Measurements from ENCODE around the gene IHH. TPM values are rescaled to one million over a fixed set of nuclear protein-coding genes. Genes with fewer than 3 reads are reported as not detected.

IHH gene
- total RNA-seq, 2 experiments from 2014 or later: not detected

DNA sequence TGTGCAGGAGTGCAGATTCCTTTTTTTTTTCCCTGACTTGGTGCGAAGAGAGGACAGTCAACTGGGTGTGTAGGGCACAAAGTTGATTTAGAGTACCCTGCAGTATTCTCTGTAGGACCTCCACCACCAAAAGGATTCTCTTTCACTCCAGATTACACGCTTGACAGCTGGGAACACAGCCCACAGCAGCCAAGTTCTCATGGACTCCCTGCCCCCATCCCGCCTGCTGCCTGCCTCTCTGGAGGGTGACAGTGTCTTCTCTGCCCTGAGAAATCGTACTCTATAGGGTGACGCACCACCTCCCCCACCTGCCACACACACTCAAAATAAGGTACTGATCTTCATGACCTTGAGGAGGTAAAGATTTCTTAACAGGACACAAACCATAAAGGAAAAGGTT lies 26.6 kb upstream of the IHH start:
- peaks cover 7% of the 10 kb centered on the region for H3K4me1 Mint-ChIP-seq
- H3K36me3 Mint-ChIP-seq (ENCODE audit: low read depth): peaks cover 3% of the 10 kb centered on the region
- no peak for DNase-seq
- no peak overlapping the region for H3K27ac Mint-ChIP-seq
- ChIA-PET POLR2A (no interaction called here), CTCF (interaction anchor here (0.9 to 4.0 kb wide), 6 partner anchors 12 to 32 kb away, joined by 3 to 14 read pairs (median 4); no protein-coding TSS in a partner anchor)
- H3K4me3 Mint-ChIP-seq: no peak overlapping the region
- no peaks in the 10 kb centered on the region for H3K27me3 Mint-ChIP-seq
- H3K9me3 Mint-ChIP-seq: no peaks in the 10 kb centered on the region

GRCh38 chr2:219086196-219086595 lies 25.5 kb upstream of the IHH start:
- CTCF ChIA-PET: interaction anchor here (0.6 to 4.0 kb wide), 3 partner anchors 14 to 146 kb away, joined by 3 to 14 read pairs (median 3); no protein-coding TSS in a partner anchor
- Mint-ChIP-seq H3K27ac (no peak overlapping the region), H3K4me1 (peaks cover 7% of the 10 kb centered on the region), H3K4me3 (no peak overlapping the region), H3K9me3 (no peaks in the 10 kb centered on the region), H3K27me3 (no peaks in the 10 kb centered on the region), H3K36me3 (ENCODE audit: low read depth) (peaks cover 3% of the 10 kb centered on the region)
- POLR2A ChIA-PET: no interaction called here
- DNase-seq: no peak

- no peak for DNase-seq
- H3K4me1 Mint-ChIP-seq: peaks cover 7% of the 10 kb centered on the region
- peaks cover 3% of the 10 kb centered on the region for H3K36me3 Mint-ChIP-seq (ENCODE audit: low read depth)
- no peak overlapping the region for H3K4me3 Mint-ChIP-seq
- no peak overlapping the region for H3K27ac Mint-ChIP-seq
- ChIA-PET CTCF (interaction anchor here (0.6 to 1.6 kb wide), 8 partner anchors 10 to 194 kb away, joined by 3 to 7 read pairs (median 4); no protein-coding TSS in a partner anchor), POLR2A (no interaction called here)
- no peaks in the 10 kb centered on the region for H3K27me3 Mint-ChIP-seq
- no peaks in the 10 kb centered on the region for H3K9me3 Mint-ChIP-seq
Measured at GRCh38 chr2:219084791-219085190, 24.1 kb upstream of the IHH start.

DNA sequence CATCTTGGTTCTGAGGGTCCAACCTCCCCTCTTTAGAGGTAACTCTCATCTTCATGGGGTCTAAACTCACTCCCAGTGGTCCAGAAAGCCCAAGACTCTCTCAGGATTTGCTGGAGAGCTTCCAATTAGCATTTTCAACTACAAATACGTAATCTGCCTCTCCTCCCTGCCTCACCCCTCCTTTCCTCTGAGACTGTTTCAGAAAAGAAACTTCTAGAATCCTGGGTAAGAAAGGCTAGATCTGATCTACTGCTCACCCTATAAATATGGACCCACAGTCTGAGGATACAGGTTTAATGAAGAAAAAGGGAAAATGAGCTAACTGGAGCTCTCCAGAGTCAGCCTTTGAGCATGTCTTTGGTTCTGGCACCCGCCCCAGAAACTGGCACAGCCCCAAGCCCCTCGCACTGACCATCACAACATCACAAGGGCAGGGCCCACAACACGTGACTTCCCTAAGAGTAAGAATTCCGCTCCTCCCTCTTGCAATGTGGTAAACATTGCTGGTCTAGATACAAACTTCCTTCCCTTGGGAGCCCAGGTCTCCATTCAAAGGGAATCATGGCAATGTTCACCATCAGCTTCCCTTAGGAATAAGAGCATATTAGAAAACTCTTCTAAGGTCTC lies 21.7 kb upstream of the IHH start:
- no peaks in the 10 kb centered on the region for H3K36me3 Mint-ChIP-seq (ENCODE audit: low read depth)
- no peak overlapping the region for H3K4me3 Mint-ChIP-seq
- peaks cover 7% of the 10 kb centered on the region for H3K4me1 Mint-ChIP-seq
- DNase-seq: no peak
- no peaks in the 10 kb centered on the region for H3K27me3 Mint-ChIP-seq
- POLR2A ChIA-PET: no interaction called here
- no peaks in the 10 kb centered on the region for H3K9me3 Mint-ChIP-seq
- CTCF ChIA-PET: interaction anchor here (1.0 to 1.3 kb wide), 3 partner anchors 21 to 72 kb away, joined by 3 read pairs; no protein-coding TSS in a partner anchor
- no peak overlapping the region for H3K27ac Mint-ChIP-seq

DNA sequence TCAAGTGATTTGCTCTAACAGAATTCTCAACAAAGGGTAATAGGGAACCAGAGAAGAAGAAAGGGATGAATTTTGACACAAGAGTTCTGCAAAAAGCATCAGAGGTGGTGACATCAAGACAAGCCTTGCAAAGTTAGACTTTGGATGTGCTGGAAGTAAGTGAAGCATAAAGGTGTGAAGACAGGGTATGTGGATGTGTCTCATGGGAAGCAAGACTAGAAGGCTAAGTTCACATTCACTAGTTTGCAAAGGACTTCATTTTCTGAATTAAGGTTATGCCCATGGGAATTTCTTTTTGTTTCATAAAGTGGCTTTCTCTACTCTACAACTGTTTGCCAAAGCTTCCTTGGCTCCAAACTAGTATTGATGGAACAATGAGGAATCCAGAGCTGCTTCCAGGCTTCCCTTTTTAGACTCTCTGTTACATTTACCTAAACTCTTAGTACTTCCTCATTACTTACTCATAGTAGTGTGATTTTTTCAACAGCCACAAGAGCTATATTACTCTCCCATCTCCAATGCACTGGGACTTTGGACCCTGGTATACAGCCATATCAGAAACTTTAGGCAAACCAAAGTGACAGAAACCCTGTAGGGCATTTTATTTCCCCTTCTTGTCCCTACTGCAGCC lies 21.1 kb upstream of the IHH start:
- Mint-ChIP-seq H3K4me3 (no peak overlapping the region), H3K4me1 (peaks cover 7% of the 10 kb centered on the region), H3K9me3 (no peaks in the 10 kb centered on the region), H3K36me3 (ENCODE audit: low read depth) (no peaks in the 10 kb centered on the region), H3K27ac (no peak overlapping the region), H3K27me3 (no peaks in the 10 kb centered on the region)
- CTCF ChIA-PET: interaction anchor here (1.0 to 2.3 kb wide), 3 partner anchors 22 to 73 kb away, joined by 3 to 7 read pairs (median 3); no protein-coding TSS in a partner anchor
- no peak for DNase-seq
- POLR2A ChIA-PET: no interaction called here

DNA sequence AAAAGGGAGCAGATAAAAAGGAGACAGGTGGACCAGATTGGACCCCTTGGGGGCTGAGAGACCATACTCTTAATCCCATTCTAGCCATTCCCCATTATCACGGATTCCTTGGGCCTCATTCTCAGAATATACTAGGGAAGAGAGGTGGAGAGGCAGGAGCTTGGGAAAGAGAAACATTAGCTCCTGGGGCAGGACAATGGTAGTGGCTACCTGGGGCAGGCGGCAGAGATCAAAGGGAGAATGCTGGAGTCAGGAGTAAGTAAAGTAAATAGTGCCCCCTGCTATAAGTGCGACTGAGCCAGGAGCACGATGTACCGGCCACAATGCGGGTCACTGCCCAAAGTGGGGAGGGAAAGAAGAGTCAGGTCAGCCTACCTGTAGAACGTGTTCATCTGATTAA lies 20.4 kb upstream of the IHH start:
- Mint-ChIP-seq H3K36me3 (ENCODE audit: low read depth) (no peaks in the 10 kb centered on the region), H3K27ac (no peak overlapping the region), H3K27me3 (no peaks in the 10 kb centered on the region), H3K4me1 (peaks cover 7% of the 10 kb centered on the region), H3K9me3 (no peaks in the 10 kb centered on the region), H3K4me3 (no peak overlapping the region)
- ChIA-PET POLR2A (interaction anchor here (0.9 kb wide), 1 partner anchor 22 kb away, joined by 4 read pairs; no protein-coding TSS in a partner anchor), CTCF (interaction anchor here (1.0 to 2.3 kb wide), 5 partner anchors 9 to 49 kb away, joined by 3 to 8 read pairs (median 6); no protein-coding TSS in a partner anchor)
- no peak for DNase-seq

- ChIA-PET POLR2A (no interaction called here), CTCF (interaction anchor here (1.4 to 2.3 kb wide), 4 partner anchors 9 to 50 kb away, joined by 5 to 8 read pairs (median 6); no protein-coding TSS in a partner anchor)
- H3K27ac Mint-ChIP-seq: no peak overlapping the region
- no peak overlapping the region for H3K4me3 Mint-ChIP-seq
- H3K9me3 Mint-ChIP-seq: no peaks in the 10 kb centered on the region
- DNase-seq: no peak
- H3K36me3 Mint-ChIP-seq (ENCODE audit: low read depth): no peaks in the 10 kb centered on the region
- no peaks in the 10 kb centered on the region for H3K4me1 Mint-ChIP-seq
- no peaks in the 10 kb centered on the region for H3K27me3 Mint-ChIP-seq
Measured at GRCh38 chr2:219079417-219079816, 18.7 kb upstream of the IHH start.

DNA sequence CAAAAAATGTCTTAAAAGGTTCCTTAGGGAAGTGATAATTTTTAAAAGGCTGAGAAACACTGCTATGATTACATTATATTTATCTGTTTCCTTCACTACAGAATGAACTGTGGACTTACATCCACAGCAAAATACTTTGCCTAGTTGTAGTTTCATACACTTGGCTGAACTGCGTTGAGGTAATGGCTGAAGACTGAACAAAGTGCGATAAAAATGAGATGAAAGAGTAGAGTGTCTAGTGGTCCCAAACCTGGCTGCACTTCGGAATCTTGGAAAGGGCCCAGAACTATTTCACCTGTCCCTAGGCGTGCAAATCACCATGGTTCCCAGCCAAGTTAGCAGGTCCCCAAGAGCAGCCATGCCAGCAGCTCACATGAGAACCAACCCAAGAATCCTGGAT lies 18.2 kb upstream of the IHH start:
- ChIA-PET CTCF (interaction anchor here (2.0 kb wide), 2 partner anchors 25 to 49 kb away, joined by 5 to 8 read pairs; no protein-coding TSS in a partner anchor), POLR2A (no interaction called here)
- no peaks in the 10 kb centered on the region for H3K4me1 Mint-ChIP-seq
- H3K27ac Mint-ChIP-seq: no peak overlapping the region
- no peaks in the 10 kb centered on the region for H3K36me3 Mint-ChIP-seq (ENCODE audit: low read depth)
- no peaks in the 10 kb centered on the region for H3K27me3 Mint-ChIP-seq
- H3K9me3 Mint-ChIP-seq: no peaks in the 10 kb centered on the region
- no peak overlapping the region for H3K4me3 Mint-ChIP-seq
- no peak for DNase-seq

DNA sequence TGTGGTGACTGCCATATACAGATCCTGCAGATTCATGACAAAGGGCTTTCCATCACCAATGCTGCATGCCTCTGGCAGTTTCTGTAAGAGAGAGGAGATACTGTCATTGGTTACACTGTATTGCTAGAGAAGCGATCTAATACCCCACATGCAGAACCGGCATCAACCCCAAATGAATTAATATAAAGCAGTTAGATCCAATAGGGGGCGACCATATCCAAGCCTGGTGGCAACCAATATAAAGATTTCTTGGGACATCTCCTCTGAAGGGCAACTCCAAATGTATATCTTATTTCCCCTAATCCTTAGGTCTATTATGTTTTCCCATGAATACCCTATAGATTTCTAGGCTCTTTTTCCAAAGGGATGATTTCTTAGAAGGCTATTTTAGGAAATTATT lies 17.4 kb upstream of the IHH start:
- no peak overlapping the region for H3K4me3 Mint-ChIP-seq
- CTCF ChIA-PET: no interaction called here
- no peak overlapping the region for H3K27ac Mint-ChIP-seq

DNA sequence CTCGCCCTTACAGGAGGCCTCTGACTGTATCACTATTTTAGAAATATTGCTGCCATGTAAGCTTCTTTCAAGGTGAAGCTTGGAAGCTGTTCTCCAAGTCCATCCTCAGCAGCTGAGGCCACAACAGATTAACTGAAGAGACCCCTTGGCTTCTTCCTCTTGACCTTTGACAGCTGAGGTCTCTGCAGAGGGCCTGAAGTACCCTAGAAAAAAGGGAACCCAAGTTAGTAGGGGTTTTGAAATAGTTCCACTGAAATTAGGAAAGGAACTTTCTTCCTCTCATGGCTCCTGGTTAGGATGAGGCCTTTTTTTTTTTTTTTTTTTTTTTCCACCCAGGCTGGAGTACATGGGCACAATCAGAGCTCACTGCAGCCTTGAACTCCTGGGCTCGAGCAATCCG lies 15.5 kb upstream of the IHH start:
- Mint-ChIP-seq H3K4me3 (no peak overlapping the region), H3K9me3 (no peaks in the 10 kb centered on the region), H3K27ac (no peak overlapping the region), H3K36me3 (ENCODE audit: low read depth) (no peaks in the 10 kb centered on the region), H3K4me1 (no peaks in the 10 kb centered on the region), H3K27me3 (no peaks in the 10 kb centered on the region)
- ChIA-PET CTCF (interaction anchor here (0.6 to 4.5 kb wide), 7 partner anchors 12 to 220 kb away, joined by 3 to 28 read pairs (median 5); no protein-coding TSS in a partner anchor), POLR2A (no interaction called here)
- DNase-seq: no peak

More for the DNA sequence above, 17.4 kb upstream of the IHH start:
- no peak for DNase-seq
- Mint-ChIP-seq H3K27me3 (no peaks in the 10 kb centered on the region), H3K36me3 (ENCODE audit: low read depth) (no peaks in the 10 kb centered on the region), H3K9me3 (no peaks in the 10 kb centered on the region), H3K4me1 (no peaks in the 10 kb centered on the region)
- POLR2A ChIA-PET: no interaction called here

- Mint-ChIP-seq H3K27me3 (no peaks in the 10 kb centered on the region), H3K27ac (no peak overlapping the region), H3K9me3 (no peaks in the 10 kb centered on the region), H3K36me3 (ENCODE audit: low read depth) (no peaks in the 10 kb centered on the region), H3K4me3 (no peak overlapping the region), H3K4me1 (no peaks in the 10 kb centered on the region)
- ChIA-PET CTCF (interaction anchor here (0.8 to 4.5 kb wide), 17 partner anchors 10 to 227 kb away, joined by 3 to 28 read pairs (median 5); partner anchors contain the start of gene IHH), POLR2A (interaction anchor here (1.0 kb wide), 1 partner anchor 10 kb away, joined by 3 read pairs; no protein-coding TSS in a partner anchor)
- DNase-seq: no peak
Measured at GRCh38 chr2:219073413-219074129, 12.8 kb upstream of the IHH start.

- CTCF ChIA-PET: interaction anchor here (0.8 to 4.5 kb wide), 22 partner anchors 8 to 227 kb away, joined by 3 to 28 read pairs (median 4); partner anchors contain the start of gene IHH
- H3K4me1 Mint-ChIP-seq: no peaks in the 10 kb centered on the region
- no peak overlapping the region for H3K4me3 Mint-ChIP-seq
- H3K27ac Mint-ChIP-seq: no peak overlapping the region
- no peaks in the 10 kb centered on the region for H3K9me3 Mint-ChIP-seq
- no peak for DNase-seq
- no peaks in the 10 kb centered on the region for H3K36me3 Mint-ChIP-seq (ENCODE audit: low read depth)
- H3K27me3 Mint-ChIP-seq: no peaks in the 10 kb centered on the region
- POLR2A ChIA-PET: no interaction called here
Measured at GRCh38 chr2:219072741-219073250, 12.1 kb upstream of the IHH start.

All from activated CD4-positive, alpha-beta memory T cell treated with anti-CD3 and anti-CD28 coated beads, Interleukin-2, amount 10 ng/mL, durations not matched to agents 7 days and 5 days (primary cell).